SU-DHL-6 (cell line): ENCODE measurements around the gene CXCL14.

ENCODE experiments used
- EZH2phosphoT487 ChIP-seq: fragments of 200-600 bp; sonication (generic), shearing (Covaris generic); conservative IDR thresholded peaks from 2 replicates; pipeline ENCODE4 v1.6.1; 2018; ENCODE audit warnings: mild to moderate bottlenecking, antibody characterized with exemption, low read length, moderate library complexity, mixed read lengths
- TF ChIP-seq, protein P1 (sequence below): fragments of 200-600 bp; sonication (generic); IDR thresholded peaks from one replicate; pipeline ENCODE4 v1.5.1; 2017; ENCODE audit warnings: antibody characterized with exemption, mild to moderate bottlenecking, low read length, moderate library complexity; ENCODE audit not compliant: insufficient read depth, poor library complexity, severe bottlenecking

DNA sequence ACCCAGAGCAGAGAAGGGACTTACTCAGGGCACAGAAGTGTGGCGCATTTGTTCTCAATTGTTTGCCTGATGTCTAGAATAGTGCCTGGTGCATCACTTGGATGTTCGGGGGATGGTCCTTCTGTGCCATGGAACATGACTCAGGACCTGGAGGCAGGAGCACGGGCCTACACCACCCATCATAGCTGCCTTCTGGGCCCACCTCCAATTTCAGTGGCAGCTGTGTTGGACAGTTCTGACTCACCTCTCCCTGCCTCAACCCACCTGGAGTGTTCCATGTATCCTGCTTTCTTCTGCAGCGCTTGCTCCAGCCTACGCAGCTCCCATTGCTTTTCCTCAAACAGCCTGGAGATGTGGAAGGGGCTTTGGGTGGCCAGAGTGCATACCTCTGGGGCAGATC, 12.5 kb upstream of the CXCL14 start:
- TF ChIP-seq, protein P1, sequence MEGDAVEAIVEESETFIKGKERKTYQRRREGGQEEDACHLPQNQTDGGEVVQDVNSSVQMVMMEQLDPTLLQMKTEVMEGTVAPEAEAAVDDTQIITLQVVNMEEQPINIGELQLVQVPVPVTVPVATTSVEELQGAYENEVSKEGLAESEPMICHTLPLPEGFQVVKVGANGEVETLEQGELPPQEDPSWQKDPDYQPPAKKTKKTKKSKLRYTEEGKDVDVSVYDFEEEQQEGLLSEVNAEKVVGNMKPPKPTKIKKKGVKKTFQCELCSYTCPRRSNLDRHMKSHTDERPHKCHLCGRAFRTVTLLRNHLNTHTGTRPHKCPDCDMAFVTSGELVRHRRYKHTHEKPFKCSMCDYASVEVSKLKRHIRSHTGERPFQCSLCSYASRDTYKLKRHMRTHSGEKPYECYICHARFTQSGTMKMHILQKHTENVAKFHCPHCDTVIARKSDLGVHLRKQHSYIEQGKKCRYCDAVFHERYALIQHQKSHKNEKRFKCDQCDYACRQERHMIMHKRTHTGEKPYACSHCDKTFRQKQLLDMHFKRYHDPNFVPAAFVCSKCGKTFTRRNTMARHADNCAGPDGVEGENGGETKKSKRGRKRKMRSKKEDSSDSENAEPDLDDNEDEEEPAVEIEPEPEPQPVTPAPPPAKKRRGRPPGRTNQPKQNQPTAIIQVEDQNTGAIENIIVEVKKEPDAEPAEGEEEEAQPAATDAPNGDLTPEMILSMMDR: no peak
- TF ChIP-seq EZH2phosphoT487: no peak
